Amniotic epithelial cell (primary cell): Measurements from ENCODE around the gene OPHN1.
"Not testable (repeated sequence)": the region's sequence is repeated elsewhere in the genome, so short reads cannot be mapped to it uniquely, and the experiment has no call there.

Experiments used
- DNase-seq: peaks from one replicate; pipeline ENCODE4 v3.0.0-alpha.2; 2010; ENCODE audit warnings: low read depth

OPHN1 gene

DNA sequence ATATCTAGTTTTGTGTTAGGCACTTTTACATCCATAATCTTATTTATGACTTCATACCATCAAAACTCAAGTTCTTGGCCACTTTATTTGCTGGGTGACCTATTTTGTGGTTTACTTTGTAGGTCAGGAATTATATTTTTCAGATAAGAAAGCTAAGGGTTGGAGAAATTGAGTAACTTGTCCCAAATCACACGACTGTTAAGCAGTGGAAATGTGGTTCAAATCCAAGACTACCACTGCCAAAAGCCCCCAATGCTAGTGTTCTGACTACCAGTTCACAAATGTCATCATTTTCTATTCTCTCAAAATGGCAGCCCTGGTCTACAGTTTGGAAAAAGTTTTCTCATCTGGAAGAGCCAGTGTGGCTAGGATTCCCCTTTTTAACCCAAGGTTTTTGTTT is 74.6 kb downstream of the OPHN1 start:
- peak; percentile 73 for DNase-seq

GRCh38 chrX:68355629-68355920 is 77.7 kb downstream of the OPHN1 start:
- no peak for DNase-seq

- peak; percentile 11 for DNase-seq
Observed at GRCh38 chrX:68354879-68355628, 78.2 kb downstream of the OPHN1 start.

GRCh38 chrX:68345025-68345424 is 88.3 kb downstream of the OPHN1 start:
- no peak for DNase-seq

- DNase-seq, result no peak
Observed at GRCh38 chrX:68343551-68343950, 89.7 kb downstream of the OPHN1 start.

GRCh38 chrX:68332201-68332731 is 101.0 kb downstream of the OPHN1 start:
- DNase-seq, result no peak

- DNase-seq, result not testable (repeated sequence)
Observed at GRCh38 chrX:68326841-68327240, 106.5 kb downstream of the OPHN1 start.

DNA sequence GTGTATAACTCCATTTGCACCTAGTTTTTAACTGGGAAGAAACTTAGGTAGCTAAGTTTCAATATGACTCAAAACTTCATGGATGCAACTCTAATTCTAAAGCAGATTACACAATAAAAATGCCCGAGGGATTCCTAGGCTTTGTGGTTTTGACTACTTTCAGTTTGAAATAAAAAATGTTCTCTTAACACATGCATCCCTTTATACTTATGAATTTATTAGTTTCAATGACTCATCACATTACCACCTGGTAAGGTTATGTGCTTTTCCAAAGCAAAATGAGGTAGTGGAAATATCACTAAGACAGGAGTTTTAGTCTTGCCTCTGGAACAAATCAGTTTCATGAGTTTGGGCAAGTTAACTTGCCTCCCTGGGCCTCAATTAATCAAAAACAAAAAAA is 125.5 kb downstream of the OPHN1 start:
- DNase-seq, result peak; percentile 89

- no peak for DNase-seq
Observed at GRCh38 chrX:68304602-68305001, 128.7 kb downstream of the OPHN1 start.

GRCh38 chrX:68299898-68300297 is 133.4 kb downstream of the OPHN1 start:
- DNase-seq, result no peak

DNA sequence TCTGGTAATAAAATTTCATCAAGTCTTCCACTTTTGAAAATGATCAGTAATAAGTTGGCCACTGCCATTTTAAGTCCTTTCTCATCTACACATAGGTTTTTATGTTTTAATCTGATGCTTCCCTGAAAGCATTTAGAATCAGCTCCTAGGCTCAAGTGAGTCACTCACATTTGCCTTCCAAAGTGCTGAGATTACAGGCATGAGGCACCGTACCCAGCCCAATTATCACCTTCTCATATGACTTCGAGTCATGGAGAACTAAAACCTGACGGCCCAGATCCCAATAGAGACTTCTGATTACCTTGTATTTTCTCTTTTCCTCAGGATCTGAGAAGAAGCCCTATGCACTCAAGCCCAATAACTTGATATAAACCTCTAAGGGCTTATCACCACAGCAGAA is 140.8 kb downstream of the OPHN1 start:
- no peak for DNase-seq

DNA sequence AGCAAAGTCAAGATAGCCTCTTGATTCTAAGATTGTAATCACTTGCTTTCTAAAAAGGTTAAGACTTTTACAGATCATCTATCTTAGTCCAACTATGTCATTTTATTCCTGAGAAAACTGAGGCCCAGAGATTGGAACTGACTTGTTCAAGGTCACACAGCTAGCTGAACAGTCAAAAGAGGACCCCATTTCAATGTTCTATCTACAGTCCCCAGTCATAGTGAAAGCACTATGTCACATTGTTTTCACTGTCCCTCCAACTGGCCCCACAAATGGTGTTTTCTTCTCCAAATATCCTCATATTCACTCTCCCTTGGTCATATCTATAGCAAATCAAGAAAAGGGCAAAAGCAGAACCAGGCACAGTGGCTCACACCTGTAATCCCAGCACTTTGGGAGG is 145.2 kb downstream of the OPHN1 start:
- no peak for DNase-seq

GRCh38 chrX:68287419-68287818 is 145.9 kb downstream of the OPHN1 start:
- no peak for DNase-seq

- no peak for DNase-seq
Observed at GRCh38 chrX:68286980-68287379, 146.3 kb downstream of the OPHN1 start.

DNA sequence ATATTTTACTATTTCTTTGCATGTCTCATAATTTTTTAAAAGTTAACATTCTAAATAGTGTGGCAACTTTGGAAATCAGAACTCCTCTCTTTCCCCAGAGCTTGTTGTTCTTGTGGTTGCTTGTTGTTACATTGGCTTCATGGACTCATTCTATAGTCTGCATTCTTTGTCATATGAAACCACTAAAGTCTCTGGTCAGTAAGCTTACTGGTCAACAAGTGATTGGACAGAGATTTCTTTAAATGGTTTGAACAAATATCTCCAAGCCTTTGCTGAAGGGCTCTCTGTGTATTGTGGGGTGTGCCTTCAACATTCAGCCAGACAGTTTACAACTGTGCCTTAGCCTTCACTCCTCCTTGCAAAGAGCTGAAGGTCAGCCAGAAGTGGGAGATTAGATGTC is 147.2 kb downstream of the OPHN1 start:
- peak; percentile 74 for DNase-seq

DNA sequence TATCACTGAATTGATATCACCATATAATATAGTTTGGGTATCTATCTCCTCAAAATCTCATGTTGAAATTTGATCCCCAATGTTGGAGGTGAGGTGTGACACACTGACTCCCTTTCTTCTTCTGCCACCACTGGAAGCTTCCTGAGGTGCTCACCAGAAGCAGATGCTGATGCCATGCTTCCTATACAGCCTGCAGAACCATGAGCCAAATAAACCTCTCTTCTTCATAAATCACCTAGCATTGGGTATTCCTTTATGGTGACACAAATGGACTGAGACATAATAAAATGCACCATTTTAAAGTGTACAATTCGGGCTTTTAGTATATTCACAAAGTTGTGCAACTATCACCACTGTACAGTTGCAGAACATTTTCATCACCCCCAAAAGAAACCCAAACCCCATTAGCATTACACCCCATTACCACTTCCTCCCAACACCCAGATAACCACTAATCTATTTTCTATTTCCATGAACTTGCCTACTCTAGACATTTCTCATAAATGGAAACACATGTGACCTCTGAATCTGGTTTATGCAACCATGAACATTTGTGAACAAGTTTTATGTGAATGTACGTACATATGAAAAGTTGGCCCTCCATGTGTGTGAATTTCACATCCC is 148.9 kb downstream of the OPHN1 start:
- DNase-seq, result no peak

GRCh38 chrX:68273887-68274286 is 159.4 kb downstream of the OPHN1 start:
- peak; percentile 50 for DNase-seq

DNA sequence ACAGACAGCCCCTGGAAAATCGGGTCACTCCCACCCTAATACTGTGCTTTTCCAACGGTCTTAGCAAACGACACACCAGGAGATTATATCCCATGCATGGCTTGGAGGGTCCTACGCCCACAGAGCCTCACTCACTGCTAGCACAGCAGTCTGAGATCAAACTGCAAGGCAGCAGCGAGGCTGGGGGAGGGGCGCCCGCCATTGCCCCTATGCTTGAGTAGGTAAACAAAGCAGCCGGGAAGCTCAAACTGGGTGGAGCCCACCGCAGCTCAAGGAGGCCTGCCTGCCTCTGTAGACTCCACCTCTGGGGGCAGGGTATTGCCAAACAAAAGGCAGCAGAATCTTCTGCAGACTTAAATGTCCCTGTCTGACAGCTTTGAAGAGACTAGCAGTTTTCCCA is 168.5 kb downstream of the OPHN1 start:
- DNase-seq, result not testable (repeated sequence)

DNA sequence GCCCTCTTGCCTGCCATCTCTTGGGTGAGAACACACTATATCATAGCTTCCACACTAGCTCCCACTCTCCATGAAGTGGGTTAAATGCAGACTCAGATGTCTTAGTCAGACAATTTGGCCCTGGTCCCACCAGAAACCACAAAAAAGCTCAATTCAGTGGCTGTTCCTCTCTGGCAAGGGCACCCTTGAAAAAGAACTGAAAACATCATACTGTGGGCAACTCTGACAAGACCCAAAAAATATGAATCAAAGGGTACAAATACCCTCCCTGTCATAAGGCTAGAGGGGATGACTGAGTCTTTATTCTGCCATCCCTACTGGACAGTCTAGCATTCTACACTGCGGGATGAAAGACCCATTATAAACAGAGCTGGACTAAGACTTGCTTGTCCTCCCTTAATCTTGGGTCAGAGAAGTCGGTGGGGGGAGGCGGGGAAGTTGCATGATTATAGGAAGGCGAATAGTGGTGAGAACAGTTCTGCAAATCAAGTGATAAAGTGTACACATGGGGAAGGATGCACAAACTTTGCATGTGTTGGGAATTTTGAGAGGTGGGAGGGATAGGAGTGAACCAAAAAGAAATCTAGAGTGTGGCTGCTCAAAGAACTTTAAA is 172.1 kb downstream of the OPHN1 start:
- DNase-seq, result peak; percentile 34

- no peak for DNase-seq
Observed at GRCh38 chrX:68256990-68257389, 176.3 kb downstream of the OPHN1 start.

DNA sequence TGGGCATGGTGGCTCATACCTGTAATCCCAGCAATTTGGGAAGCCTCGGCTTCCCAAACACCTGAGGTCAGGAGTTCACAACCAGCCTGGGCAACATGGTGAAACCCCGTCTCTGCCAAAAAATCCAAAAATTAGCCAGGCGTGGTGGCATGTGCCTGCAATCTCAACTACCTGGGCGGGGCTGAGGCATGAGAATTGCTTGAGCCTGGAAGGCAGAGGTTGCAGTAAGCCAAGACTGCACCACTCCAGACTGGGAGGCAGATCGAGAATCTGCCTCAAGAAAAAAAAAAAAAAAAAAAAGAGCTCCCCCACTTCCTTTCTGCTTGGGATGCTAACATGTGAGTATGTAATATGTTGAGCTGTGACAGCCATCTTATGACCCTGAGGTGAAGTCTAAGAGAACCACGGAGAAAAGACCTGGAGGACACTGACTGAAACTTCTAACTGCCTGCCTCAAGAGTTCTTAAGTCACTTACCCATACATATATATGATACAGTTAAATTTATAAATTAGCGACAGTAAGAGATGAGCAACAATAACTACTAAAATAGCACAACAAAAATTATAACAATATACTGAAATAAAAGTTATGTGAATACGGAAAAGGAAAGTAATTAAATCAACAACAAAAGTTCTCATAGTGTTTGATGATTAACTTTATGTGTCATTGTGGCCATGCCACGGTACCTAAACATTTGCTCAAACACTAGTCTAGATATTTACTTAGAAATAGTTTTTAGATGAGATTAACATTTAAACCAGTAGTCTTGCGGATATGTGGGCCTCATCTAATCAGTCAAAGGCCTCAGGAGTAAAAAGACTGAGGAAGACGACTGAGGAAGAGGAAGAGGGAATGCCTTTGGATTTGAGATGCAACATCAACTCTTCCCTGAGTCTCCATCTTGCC is 178.3 kb downstream of the OPHN1 start:
- DNase-seq, result no peak

- no peak for DNase-seq
Observed at GRCh38 chrX:68252664-68253063, 180.6 kb downstream of the OPHN1 start.
